Neural cell (in vitro differentiated cells): ENCODE results near the gene SLC4A2. TPM values are rescaled to one million over a fixed set of nuclear protein-coding genes. Genes with fewer than 3 reads are reported as not detected.

ENCODE experiments used
- H2AFZ ChIP-seq: fragments of 200-600, 300-800 bp; sonication (generic), shearing (Covaris generic); 2 replicates; pipeline ENCODE4 v1.6.0; 2014; ENCODE audit warnings: low read depth, mild to moderate bottlenecking, antibody characterized with exemption, low read length, moderate library complexity
- H3F3A ChIP-seq: fragments of 200-600 bp; shearing (Covaris generic); 2 replicates; pipeline ENCODE4 v1.6.1; 2016; ENCODE audit warnings: mild to moderate bottlenecking, moderate library complexity, mixed read lengths, antibody characterized with exemption, low read length; ENCODE audit not compliant: insufficient read depth, poor library complexity, severe bottlenecking
- H3K27ac ChIP-seq: fragments of 200-600, 300-800 bp; sonication (generic), shearing (Covaris generic); 2 replicates; pipeline ENCODE4 v1.5.1; 2014; ENCODE audit warnings: mild to moderate bottlenecking, low read length, moderate library complexity
- H3K27me3 ChIP-seq: fragments of 300-800, 200-600 bp; sonication (generic), shearing (Covaris generic); 2 replicates; pipeline ENCODE4 v1.6.0; 2014; ENCODE audit warnings: mild to moderate bottlenecking, low read depth, low read length, moderate library complexity; ENCODE audit not compliant: insufficient read depth
- H3K36me3 ChIP-seq: fragments of 300-800, 200-600 bp; sonication (generic), shearing (Covaris generic); 2 replicates; pipeline ENCODE4 v1.5.1; 2014; ENCODE audit warnings: mild to moderate bottlenecking, antibody characterized with exemption, low read length, moderate library complexity; ENCODE audit not compliant: insufficient read depth
- H3K4me2 ChIP-seq: fragments of 300-800, 200-600 bp; sonication (generic), shearing (Covaris generic); 2 replicates; pipeline ENCODE4 v1.6.0; 2014; ENCODE audit warnings: mild to moderate bottlenecking, low read length
- H3K4me3 ChIP-seq: fragments of 300-800, 200-600 bp; sonication (generic), shearing (Covaris generic); 2 replicates; pipeline ENCODE4 v1.5.1; 2014; ENCODE audit warnings: mild to moderate bottlenecking, low read length, moderate library complexity
- H3K79me2 ChIP-seq: fragments of 200-600 bp; shearing (Covaris generic); replicated peaks from 2 replicates; pipeline ENCODE4 v1.6.0; 2014; ENCODE audit warnings: mild to moderate bottlenecking, low read length, moderate library complexity; ENCODE audit not compliant: insufficient read depth
- H3K9ac ChIP-seq: fragments of 300-800, 200-600 bp; sonication (generic), shearing (Covaris generic); 2 replicates; pipeline ENCODE4 v1.6.1; 2016; ENCODE audit warnings: mild to moderate bottlenecking, low read length, mixed read lengths
- H3K9me2 ChIP-seq: fragments of 200-600 bp; shearing (Covaris generic); 2 replicates; pipeline ENCODE4 v1.6.1; 2016; ENCODE audit warnings: mild to moderate bottlenecking, low read length, mixed read lengths; ENCODE audit not compliant: insufficient read depth
- H3K9me3 ChIP-seq: fragments of 200-600, 300-800 bp; sonication (generic), shearing (Covaris generic); 2 replicates; pipeline ENCODE4 v1.6.1; 2016; ENCODE audit warnings: mild to moderate bottlenecking, mixed run types, low read length, moderate library complexity, mixed read lengths
- H4K20me1 ChIP-seq: fragments of 200-600 bp; shearing (Covaris generic); 2 replicates; pipeline ENCODE4 v1.6.1; 2016; ENCODE audit warnings: mild to moderate bottlenecking, mixed run types; ENCODE audit not compliant: insufficient read depth
- EP300 ChIP-seq: fragments of 450-650 bp; conservative IDR thresholded peaks from 2 replicates; pipeline ENCODE4 v1.6.1; 2014; ENCODE audit warnings: antibody characterized with exemption, mild to moderate bottlenecking, moderate library complexity; ENCODE audit not compliant: poor library complexity, severe bottlenecking
- EZH2 ChIP-seq: fragments of 200-600, 300-800 bp; shearing (Covaris generic), sonication (generic); IDR thresholded peaks from 2 replicates; pipeline ENCODE4 v1.6.1; 2014; ENCODE audit warnings: antibody characterized with exemption, low read length, borderline replicate concordance, mild to moderate bottlenecking; ENCODE audit not compliant: insufficient read depth, poor library complexity, severe bottlenecking
- MXI1 ChIP-seq: fragments of 450-650 bp; conservative IDR thresholded peaks from 2 replicates; pipeline ENCODE4 v1.6.1; 2014; ENCODE audit warnings: antibody characterized with exemption, mild to moderate bottlenecking; ENCODE audit not compliant: poor library complexity, severe bottlenecking
- POLR2AphosphoS5 ChIP-seq: IDR thresholded peaks from 2 replicates; pipeline ENCODE4 v1.6.1; 2012
- RAD21 ChIP-seq: fragments of 450-650 bp; conservative IDR thresholded peaks from 2 replicates; pipeline ENCODE4 v1.6.1; 2014; ENCODE audit warnings: antibody characterized with exemption, mild to moderate bottlenecking, moderate library complexity
- SMC3 ChIP-seq: fragments of 450-650 bp; conservative IDR thresholded peaks from 2 replicates; pipeline ENCODE4 v1.6.1; 2014; ENCODE audit warnings: antibody characterized with exemption, mild to moderate bottlenecking, moderate library complexity; ENCODE audit not compliant: poor library complexity
- TAF1 ChIP-seq: IDR thresholded peaks from 2 replicates; pipeline ENCODE4 v1.6.1; 2012; ENCODE audit warnings: low read depth
- polyA plus RNA-seq: library from polyadenylated mRNA; depleted of rRNA; stranded (reverse); fragments of >200 nt; gene quantifications from 2 replicates; pipeline ENCODE4 v1.2.3, GENCODE V29; 2014
- TF ChIP-seq, protein P1 (sequence below): IDR thresholded peaks from 2 replicates; pipeline ENCODE4 v1.6.1; 2012; ENCODE audit warnings: borderline replicate concordance
- TF ChIP-seq, protein P2 (sequence below): fragments of 450-650 bp; IDR thresholded peaks from 2 replicates; pipeline ENCODE4 v1.5.1; 2014; ENCODE audit warnings: antibody characterized with exemption, mild to moderate bottlenecking, moderate library complexity; ENCODE audit not compliant: poor library complexity, severe bottlenecking

The SLC4A2 gene
- polyA plus RNA-seq, 1 donor from 2014 or later: 2.4 TPM

DNA sequence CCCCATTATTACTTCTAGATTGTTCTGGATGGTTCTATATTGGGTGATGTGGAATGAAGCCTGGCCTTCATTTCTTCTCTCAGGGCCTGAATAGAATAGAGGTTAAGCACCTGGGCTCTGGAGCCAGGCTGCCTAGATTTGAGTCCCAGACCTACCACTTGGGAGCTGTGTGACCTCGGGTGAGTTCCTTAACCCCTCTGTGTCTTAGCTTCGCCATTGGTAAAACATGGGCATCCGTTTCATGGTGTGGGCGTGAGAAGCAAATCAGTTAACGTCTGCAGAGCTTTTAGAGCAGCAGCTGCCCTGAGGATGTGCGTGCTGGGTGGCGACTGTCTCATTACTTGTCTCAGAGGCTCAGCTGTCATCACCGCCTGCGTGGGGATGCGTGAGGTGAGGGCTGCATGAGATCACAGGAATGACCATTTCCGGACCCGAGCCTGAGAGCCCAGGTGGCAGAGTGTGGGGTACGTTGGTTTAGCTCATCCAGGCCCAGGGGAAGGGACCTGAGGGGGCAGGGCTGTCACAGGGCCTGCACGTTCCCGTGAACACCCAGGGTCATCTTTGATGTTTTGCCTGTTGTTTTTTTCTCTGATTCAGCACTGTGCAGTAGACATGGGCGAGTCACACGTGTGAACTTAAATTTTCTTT, 36.6 kb downstream of the SLC4A2 start:
- H4K20me1 ChIP-seq: peaks cover 21% of the 10 kb centered on the region
- no peak overlapping the region for H2AFZ ChIP-seq
- H3K27ac ChIP-seq: no peak overlapping the region
- H3K9me3 ChIP-seq: no peaks in the 10 kb centered on the region
- H3K36me3 ChIP-seq: no peaks in the 10 kb centered on the region
- H3K9ac ChIP-seq: no peak overlapping the region
- H3K79me2 ChIP-seq: peaks cover 63% of the 10 kb centered on the region
- TF ChIP-seq SMC3 (no peak), EP300 (no peak), TAF1 (no peak), POLR2AphosphoS5 (no peak), EZH2 (no peak)
- no peak overlapping the region for H3K4me3 ChIP-seq
- H3K4me2 ChIP-seq: no peak overlapping the region
- H3K9me2 ChIP-seq: no peaks in the 10 kb centered on the region
- no peaks in the 10 kb centered on the region for H3K27me3 ChIP-seq
- no peaks in the 10 kb centered on the region for H3F3A ChIP-seq

DNA sequence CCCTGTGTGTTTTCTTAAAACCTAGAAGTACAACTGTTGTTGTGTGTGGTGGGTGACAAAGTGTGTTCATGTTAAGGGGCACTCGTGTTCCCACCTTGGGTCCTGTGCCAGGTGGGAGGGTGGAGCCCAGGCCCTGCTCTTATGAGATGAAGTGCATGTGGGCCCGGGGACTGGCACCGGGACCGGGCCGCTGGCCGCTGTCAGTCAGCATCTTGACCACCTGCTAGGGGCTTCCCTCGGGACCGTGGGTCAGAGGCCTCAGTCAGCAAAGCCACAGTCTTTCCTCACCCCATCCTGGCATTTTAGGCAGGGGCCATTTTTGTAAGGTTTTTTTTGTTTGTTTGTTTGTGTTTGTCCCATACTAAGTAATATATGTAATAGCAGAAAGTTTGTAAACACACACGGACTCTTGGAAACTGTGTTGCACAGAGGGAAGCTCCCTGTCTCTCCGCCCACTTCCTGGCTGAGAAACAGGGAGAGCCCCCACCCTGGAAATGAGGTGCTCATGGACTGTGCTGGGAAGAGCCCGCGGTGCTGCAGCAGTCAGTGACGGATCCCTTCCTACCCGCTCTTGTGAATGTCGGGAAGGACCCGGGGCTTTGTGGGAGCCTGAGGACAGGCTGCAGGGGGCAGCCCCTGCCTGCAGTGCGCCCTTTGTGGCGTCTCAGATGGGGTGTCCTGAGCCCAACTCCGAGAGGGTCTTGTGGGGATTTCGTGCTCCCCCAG, 40.3 kb downstream of the SLC4A2 start:
- H4K20me1 ChIP-seq: peaks cover 9% of the 10 kb centered on the region
- H3K9me3 ChIP-seq: no peaks in the 10 kb centered on the region
- H3K4me2 ChIP-seq: no peak overlapping the region
- no peaks in the 10 kb centered on the region for H3K36me3 ChIP-seq
- no peaks in the 10 kb centered on the region for H3K27me3 ChIP-seq
- peaks cover 31% of the 10 kb centered on the region for H3K79me2 ChIP-seq
- H3K9ac ChIP-seq: no peak overlapping the region
- TF ChIP-seq, protein P1, sequence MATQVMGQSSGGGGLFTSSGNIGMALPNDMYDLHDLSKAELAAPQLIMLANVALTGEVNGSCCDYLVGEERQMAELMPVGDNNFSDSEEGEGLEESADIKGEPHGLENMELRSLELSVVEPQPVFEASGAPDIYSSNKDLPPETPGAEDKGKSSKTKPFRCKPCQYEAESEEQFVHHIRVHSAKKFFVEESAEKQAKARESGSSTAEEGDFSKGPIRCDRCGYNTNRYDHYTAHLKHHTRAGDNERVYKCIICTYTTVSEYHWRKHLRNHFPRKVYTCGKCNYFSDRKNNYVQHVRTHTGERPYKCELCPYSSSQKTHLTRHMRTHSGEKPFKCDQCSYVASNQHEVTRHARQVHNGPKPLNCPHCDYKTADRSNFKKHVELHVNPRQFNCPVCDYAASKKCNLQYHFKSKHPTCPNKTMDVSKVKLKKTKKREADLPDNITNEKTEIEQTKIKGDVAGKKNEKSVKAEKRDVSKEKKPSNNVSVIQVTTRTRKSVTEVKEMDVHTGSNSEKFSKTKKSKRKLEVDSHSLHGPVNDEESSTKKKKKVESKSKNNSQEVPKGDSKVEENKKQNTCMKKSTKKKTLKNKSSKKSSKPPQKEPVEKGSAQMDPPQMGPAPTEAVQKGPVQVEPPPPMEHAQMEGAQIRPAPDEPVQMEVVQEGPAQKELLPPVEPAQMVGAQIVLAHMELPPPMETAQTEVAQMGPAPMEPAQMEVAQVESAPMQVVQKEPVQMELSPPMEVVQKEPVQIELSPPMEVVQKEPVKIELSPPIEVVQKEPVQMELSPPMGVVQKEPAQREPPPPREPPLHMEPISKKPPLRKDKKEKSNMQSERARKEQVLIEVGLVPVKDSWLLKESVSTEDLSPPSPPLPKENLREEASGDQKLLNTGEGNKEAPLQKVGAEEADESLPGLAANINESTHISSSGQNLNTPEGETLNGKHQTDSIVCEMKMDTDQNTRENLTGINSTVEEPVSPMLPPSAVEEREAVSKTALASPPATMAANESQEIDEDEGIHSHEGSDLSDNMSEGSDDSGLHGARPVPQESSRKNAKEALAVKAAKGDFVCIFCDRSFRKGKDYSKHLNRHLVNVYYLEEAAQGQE: no peak
- no peak for TF ChIP-seq SMC3
- TF ChIP-seq POLR2AphosphoS5: no peak
- TF ChIP-seq TAF1: no peak
- TF ChIP-seq EZH2: no peak
- TF ChIP-seq, protein P2, sequence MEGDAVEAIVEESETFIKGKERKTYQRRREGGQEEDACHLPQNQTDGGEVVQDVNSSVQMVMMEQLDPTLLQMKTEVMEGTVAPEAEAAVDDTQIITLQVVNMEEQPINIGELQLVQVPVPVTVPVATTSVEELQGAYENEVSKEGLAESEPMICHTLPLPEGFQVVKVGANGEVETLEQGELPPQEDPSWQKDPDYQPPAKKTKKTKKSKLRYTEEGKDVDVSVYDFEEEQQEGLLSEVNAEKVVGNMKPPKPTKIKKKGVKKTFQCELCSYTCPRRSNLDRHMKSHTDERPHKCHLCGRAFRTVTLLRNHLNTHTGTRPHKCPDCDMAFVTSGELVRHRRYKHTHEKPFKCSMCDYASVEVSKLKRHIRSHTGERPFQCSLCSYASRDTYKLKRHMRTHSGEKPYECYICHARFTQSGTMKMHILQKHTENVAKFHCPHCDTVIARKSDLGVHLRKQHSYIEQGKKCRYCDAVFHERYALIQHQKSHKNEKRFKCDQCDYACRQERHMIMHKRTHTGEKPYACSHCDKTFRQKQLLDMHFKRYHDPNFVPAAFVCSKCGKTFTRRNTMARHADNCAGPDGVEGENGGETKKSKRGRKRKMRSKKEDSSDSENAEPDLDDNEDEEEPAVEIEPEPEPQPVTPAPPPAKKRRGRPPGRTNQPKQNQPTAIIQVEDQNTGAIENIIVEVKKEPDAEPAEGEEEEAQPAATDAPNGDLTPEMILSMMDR: no peak
- TF ChIP-seq MXI1: no peak
- TF ChIP-seq RAD21: no peak
- TF ChIP-seq EP300: no peak
- H2AFZ ChIP-seq: no peak overlapping the region
- no peaks in the 10 kb centered on the region for H3K9me2 ChIP-seq
- H3K27ac ChIP-seq: no peak overlapping the region
- H3K4me3 ChIP-seq: no peak overlapping the region
- H3F3A ChIP-seq: no peaks in the 10 kb centered on the region
